SIG-M5 (cell line): ENCODE measurements around the gene SCFD2.
"Not testable (repeated sequence)": the region's sequence is repeated elsewhere in the genome, so short reads cannot be mapped to it uniquely, and the experiment has no call there.

Source experiments
- DNase-seq: peaks from one replicate; lab custom pipeline; 2025; lab: John Stamatoyannopoulos, UW

Gene SCFD2

GRCh38 chr4:53238352-53238751 is 127.5 kb downstream of the SCFD2 start:
- not testable (repeated sequence) for DNase-seq

DNA sequence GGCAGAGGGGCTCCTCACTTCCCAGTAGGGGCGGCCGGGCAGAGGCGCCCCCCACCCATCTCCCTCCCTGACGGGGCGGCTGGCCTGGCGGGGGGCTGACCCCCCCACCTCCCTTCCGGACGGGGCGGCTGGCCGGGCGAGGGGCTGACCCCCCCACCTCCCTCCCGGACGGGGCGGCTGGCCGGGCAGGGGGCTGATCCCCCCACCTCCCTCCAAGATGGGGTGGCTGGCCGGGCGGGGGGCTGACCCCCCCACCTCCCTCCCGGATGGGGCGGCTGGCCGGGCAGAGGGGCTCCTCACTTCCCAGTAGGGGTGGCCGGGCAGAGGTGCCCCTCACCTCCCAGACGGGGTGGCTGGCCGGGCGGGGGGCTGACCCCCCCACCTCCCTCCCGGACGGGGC is 128.1 kb downstream of the SCFD2 start:
- not testable (repeated sequence) for DNase-seq

DNA sequence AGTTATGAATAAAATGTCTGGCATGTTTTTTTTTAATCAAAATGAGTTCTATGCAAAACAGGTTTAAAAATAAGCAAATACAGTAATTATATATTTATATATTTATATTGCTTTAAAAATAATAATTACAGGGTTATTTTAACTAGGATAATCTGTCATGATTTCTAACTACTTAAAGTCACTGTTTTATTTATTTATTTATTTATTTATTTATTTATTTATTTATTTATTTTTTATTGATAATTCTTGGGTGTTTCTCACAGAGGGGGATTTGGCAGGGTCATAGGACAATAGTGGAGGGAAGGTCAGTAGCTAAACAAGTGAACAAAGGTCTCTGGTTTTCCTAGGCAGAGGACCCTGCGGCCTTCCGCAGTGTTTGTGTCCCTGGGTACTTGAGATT is 129.2 kb downstream of the SCFD2 start:
- not testable (repeated sequence) for DNase-seq

DNA sequence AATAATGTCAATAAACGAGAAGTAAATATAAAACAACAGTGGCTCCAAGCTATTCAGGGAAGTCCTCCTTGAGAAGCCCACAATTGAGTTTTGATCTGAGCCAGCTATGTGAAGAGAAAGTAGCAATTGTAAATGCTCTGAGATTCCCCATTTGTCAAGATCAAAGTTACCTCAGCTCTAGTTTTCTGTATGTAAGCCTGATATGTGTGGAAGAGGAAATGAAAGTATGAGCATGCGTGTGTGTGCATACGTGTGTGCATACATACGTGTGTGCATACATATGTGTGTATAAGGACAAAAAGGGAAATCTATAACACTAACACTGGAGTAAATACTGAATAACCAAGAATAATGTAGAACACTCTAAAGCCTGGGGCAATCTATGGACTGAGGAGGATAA is 130.3 kb downstream of the SCFD2 start:
- no peak for DNase-seq

DNA sequence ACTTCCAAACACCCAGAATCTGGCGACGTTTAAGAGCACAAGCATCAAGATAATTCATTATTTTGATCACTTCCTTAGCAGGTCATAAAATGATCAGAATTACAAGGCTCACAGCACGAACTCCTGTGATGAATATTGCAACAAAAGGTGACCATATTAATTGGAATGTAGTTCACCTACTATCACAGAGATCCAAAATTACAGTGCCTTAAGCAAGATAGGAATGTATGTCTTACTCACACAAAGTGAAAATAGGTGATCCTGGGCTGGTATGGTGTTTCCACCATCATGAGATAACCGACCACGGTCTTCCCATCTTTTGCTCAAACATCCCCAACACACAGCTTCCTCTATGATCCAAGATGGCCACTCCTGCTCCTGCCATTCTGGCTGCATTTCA is 131.2 kb downstream of the SCFD2 start:
- no peak for DNase-seq

GRCh38 chr4:53234111-53234510 is 131.8 kb downstream of the SCFD2 start:
- no peak for DNase-seq

DNA sequence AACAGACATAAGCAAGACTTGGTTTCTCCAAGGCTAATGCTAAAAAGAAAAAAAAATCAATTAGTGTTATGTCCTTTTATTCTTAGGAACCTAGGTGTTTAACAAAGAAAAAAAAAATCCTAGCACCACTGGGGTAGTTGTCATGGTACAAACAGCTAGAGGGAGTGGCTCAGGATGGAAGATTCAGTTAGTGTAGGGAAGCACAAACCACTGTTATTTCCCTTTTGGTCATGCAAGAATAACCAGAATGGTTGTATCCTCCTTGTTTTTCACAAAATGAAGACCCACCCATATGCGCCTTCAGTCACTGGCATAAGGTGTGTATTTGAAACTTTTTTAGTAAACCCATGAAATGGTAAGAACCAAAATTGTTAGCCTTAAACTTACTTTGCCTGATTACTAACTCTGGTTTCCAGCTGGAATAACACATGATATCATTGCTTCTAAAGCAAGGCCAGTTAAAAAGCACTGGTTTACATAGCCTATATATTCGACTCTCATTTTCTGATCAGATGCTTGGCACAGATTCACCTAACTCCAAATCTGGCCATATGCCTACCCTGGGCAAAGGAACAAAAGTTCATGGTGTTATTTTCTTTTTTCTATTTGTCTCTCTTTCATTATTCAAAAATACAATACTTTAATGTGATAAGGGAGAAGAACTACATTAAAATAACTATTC is 132.6 kb downstream of the SCFD2 start:
- no peak for DNase-seq

GRCh38 chr4:53232371-53232770 is 133.5 kb downstream of the SCFD2 start:
- DNase-seq: no peak

GRCh38 chr4:53228036-53228435 is 137.8 kb downstream of the SCFD2 start:
- no peak for DNase-seq

DNA sequence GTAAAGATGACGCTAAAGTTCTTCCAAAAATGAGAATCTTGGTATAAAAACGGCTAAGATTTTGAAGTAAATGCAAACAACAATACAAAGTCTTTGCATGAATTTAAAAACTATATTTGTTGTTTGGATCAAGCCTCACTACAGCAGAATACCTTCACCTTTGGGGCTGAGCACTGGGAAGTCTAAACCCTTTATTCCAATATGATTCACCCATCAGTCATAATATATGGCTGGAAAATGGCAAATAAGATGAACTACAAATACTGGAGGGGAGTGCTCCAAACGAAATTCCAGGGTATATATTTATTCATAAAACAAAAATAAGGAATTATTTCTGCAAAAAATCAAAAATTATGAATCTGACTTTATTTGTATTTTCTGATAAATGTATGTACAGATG is 138.4 kb downstream of the SCFD2 start:
- DNase-seq: no peak

DNA sequence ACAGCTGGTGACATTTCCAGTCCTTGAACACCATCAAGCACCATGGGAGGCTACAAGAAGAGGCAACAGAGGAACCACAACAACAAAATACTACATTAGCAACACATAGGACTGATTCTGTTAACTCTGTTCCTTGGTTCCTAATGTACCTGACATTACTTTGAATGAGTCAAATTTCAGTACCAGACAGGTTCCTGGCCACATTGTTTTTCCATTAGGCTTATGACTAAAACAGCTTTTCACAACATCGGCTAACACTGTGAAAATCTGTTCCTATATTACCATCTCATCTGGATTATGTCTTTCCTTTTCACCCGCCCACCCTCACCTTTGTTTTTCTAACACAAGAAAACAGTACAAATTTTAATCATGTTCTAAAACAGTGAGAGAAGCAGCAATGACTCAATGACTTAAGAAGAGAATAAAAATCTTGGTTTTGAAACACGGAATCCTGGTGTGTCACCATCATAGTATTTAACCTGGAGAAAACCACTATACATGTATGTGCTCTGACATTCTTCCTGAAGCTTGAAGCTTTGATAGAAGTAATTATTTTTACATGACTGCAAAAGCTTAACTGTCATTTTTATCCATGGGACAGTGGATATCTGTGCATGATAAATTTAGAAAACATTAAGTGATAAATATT is 143.9 kb downstream of the SCFD2 start:
- DNase-seq: no peak

DNA sequence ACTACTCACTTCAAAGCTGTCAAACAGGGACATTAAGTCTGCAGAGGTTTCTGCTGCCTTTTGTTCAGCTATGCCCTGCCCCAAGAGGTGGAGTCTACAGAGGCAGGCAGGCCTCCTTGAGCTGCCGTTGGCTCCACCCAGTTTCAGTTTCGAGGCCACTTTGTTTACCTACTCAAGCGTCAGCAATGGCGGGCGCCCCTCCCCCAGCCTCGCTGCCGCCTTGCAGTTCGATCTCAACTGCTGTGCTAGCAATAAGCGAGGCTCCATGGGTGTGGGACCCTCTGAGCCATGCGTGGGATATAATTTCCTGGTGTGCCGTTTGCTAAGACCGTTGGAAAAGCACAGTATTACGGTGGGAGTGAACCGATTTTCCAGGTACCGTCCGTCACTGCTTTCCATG is 146.7 kb downstream of the SCFD2 start:
- not testable (repeated sequence) for DNase-seq

DNA sequence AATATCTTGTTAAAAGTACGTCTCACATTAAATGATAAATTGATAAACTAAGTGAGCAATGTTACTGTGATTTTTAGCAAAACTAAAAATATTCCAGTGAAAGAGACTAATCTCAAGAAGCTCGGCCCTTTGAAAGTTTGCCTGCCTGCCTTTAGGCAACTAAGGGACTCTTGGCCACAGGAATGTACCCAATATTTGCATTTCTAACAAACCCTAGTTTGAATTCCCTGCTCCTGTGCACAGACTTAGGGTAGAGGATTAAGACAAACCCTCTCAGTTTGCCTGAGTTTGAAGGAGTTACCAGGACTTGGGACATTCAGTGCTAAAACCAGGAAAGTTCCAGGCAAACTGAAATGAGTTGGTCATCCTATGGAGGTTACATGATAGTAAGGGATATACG is 157.1 kb downstream of the SCFD2 start:
- no peak for DNase-seq

- DNase-seq: no peak
These were observed 159.9 kb downstream of the SCFD2 start for GRCh38 chr4:53205970-53206369.

DNA sequence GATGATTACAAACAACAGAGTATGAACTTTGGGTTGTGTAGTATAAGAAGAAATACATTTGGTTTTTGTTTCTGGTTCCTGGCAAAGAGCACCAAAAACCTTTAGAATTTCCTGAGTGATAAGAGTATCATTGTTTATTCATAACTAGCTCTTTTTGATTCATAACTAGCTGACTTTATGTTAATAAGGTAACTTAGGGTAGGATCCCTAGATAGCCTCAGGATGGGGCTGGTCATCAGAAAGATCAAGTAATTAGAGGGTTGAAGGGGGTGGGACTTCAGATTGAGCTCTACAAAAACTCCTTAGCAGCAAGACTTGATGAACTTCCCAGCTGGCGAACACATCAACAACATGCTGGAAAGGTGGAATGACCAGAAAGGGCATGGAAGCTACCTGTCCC is 166.5 kb downstream of the SCFD2 start:
- DNase-seq: no peak

DNA sequence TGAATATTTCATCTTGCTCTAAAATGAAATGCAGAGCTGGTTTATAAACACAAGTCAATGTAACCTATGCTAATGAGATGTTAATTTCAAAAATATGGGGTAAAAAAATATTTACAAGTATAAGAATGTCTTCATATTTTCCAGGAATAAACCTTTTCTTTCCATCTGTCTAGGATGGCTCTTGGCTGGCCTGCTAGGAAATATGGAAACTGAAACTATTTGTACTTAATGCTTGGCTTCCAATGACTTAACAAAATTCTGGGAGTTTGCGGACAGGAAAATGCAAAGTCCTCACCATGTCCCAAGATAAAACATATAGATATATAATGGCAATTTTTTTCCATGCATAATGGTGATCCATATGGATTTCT is 168.1 kb downstream of the SCFD2 start:
- no peak for DNase-seq

GRCh38 chr4:53196882-53197771 is 168.7 kb downstream of the SCFD2 start:
- no peak for DNase-seq

- DNase-seq: no peak
These were observed 169.8 kb downstream of the SCFD2 start for GRCh38 chr4:53195815-53196661.

GRCh38 chr4:53194727-53195126 is 171.1 kb downstream of the SCFD2 start:
- no peak for DNase-seq

DNA sequence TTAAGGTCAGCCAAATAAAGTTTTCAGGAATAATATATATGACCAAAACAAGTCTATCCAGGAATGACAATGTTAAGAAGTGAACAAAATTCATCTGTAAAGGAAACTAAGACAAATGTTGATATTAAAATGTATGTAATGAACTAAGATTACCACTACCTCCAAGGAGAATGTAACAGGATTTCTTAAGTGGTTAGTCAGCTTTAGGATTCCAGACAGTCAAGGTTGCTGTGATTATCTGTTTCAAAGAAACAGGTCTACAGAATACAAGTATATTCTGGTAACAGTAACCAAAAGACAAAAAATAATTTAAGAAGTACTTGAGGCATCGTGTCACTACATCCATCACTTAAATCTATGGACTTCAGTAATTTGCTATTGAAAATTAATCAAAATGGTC is 172.8 kb downstream of the SCFD2 start:
- DNase-seq: no peak

GRCh38 chr4:53192496-53192895 is 173.4 kb downstream of the SCFD2 start:
- no peak for DNase-seq

- DNase-seq: no peak
These were observed 173.9 kb downstream of the SCFD2 start for GRCh38 chr4:53191997-53192396.
